Lower leg skin (tissue), 3 donors: Measurements from ENCODE around the gene RHOV.

Source experiments
- POLR2A ChIP-seq, 2 donors: fragments of 450-650 bp; IDR thresholded peaks; one replicate each; pipeline ENCODE4 v1.6.1; 2016 to 2017; ENCODE audit warnings: antibody characterized with exemption in 2 of 2, mild to moderate bottlenecking in 1 of 2, moderate library complexity in 1 of 2
- TF ChIP-seq, protein P1 (sequence below), 3 donors: fragments of 450-650 bp; IDR thresholded peaks; one replicate each; pipeline ENCODE4 v1.5.1; 2016; ENCODE audit warnings: antibody characterized with exemption in 3 of 3, mild to moderate bottlenecking in 3 of 3, moderate library complexity in 2 of 3

DNA sequence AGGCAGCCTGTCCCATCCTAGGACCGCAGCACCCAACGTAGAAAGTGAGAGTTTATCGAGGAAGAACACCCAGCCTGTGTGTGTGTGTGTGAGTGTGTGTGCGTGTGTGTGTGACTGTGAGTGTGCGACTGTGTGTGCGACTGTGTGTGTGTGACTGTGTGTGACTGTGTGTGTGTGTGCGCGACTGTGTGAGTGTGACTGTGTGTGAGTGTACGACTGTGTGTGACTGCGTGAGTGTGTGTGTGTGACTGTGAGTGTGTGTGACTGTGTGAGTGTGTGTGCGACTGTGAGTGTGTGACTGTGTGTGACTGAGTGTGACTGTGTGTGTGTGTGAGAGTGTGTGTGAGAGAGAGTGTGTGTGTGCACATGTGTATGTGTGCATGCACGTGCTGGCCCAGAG is 40.0 kb upstream of the RHOV start:
- no peak for TF ChIP-seq POLR2A (IDR thresholded peaks at IDR 0.05)
- TF ChIP-seq, protein P1, sequence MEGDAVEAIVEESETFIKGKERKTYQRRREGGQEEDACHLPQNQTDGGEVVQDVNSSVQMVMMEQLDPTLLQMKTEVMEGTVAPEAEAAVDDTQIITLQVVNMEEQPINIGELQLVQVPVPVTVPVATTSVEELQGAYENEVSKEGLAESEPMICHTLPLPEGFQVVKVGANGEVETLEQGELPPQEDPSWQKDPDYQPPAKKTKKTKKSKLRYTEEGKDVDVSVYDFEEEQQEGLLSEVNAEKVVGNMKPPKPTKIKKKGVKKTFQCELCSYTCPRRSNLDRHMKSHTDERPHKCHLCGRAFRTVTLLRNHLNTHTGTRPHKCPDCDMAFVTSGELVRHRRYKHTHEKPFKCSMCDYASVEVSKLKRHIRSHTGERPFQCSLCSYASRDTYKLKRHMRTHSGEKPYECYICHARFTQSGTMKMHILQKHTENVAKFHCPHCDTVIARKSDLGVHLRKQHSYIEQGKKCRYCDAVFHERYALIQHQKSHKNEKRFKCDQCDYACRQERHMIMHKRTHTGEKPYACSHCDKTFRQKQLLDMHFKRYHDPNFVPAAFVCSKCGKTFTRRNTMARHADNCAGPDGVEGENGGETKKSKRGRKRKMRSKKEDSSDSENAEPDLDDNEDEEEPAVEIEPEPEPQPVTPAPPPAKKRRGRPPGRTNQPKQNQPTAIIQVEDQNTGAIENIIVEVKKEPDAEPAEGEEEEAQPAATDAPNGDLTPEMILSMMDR (IDR thresholded peaks at IDR 0.05), result no peak
